ENCODE results near the gene RDX.

The RDX gene

DNA sequence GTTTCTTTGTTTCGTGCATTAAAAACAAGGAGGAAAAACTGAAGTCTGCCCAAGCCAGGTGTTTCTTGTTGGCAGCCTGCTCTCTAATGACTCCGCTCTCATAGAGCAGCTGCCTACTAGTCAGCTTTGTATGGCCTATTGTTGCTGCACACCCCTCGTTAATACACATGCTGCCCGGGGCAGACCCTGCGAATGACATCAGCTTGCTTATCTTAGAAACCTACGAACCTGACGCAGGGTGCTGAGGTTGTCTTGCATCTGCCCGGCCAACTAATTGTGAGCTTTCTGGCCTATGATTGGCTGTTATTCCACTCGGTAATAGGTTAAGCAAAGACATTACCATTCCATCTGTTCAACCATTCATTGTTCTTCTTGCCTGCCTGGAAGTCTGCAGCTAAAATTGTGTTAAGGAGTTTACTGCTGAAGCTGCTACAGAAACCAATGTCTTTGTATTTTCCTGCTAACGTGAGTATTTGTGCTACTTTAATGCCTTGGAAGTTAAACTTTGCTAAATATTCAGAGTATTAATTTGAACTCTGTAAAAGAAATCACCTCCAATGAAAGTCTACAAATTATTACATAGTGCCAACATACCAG is 165.7 kb downstream of the RDX start:
- no peaks in the 10 kb centered on the region for H3K4me1 ChIP-seq (ENCODE audit: control insufficient read depth, low read length)
- no peaks in the 10 kb centered on the region for H3K27me3 ChIP-seq (ENCODE audit: control insufficient read depth, low read length)
- H4K20me1 ChIP-seq (ENCODE audit: control insufficient read depth, insufficient read depth, low read depth, low read length) = no peaks in the 10 kb centered on the region
- H3K4me3 ChIP-seq (ENCODE audit: low read length) = no peak overlapping the region
- H3K4me2 ChIP-seq (ENCODE audit: low read length) = no peak overlapping the region
- H3F3A ChIP-seq (ENCODE audit: control insufficient read depth, insufficient read depth) = no peaks in the 10 kb centered on the region
- H3K27ac ChIP-seq (ENCODE audit: low read depth, low read length) = no peak overlapping the region
- H3K9me3 ChIP-seq (ENCODE audit: control insufficient read depth, insufficient read depth, low read length) = no peaks in the 10 kb centered on the region
- H3K9me2 ChIP-seq (replicated peaks; ENCODE audit: control insufficient read depth, low read length) = no peaks in the 10 kb centered on the region
- H3K79me2 ChIP-seq (ENCODE audit: control insufficient read depth, low read length) = no peaks in the 10 kb centered on the region
- TF ChIP-seq CTCF (IDR thresholded peaks at IDR 0.05; ENCODE audit: low read depth, low read length, poor library complexity, severe bottlenecking) = no peak
- no peak for TF ChIP-seq EZH2phosphoT487 (IDR thresholded peaks at IDR 0.05; ENCODE audit: borderline replicate concordance, low read length)
- H3K36me3 ChIP-seq (ENCODE audit: control insufficient read depth, low read length) = no peaks in the 10 kb centered on the region

DNA sequence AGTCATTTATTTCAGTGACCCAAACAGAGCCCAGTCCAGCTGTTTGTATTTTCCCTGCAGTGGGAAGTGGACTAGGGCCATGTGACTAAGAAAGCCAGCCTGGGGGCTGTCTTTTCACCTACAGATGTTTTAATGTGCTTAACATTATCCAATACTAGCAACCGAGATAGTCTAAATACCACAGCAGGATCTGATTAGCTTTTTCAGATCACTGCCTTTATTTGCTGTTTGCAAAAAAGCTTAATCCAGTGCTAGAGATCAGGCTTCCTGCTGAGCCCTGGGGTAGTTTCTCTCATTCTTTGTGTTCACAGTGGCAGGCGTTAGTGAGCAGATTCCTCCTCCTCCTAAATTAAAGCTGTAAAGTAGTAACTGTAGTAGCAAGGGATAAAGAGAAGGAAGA is 168.3 kb downstream of the RDX start:
- Histone ChIP-seq H3K27me3 (ENCODE audit: control insufficient read depth, low read length) (no peaks in the 10 kb centered on the region), H3K4me3 (ENCODE audit: low read length) (no peak overlapping the region), H3K9me3 (ENCODE audit: control insufficient read depth, insufficient read depth, low read length) (no peaks in the 10 kb centered on the region), H3K36me3 (ENCODE audit: control insufficient read depth, low read length) (no peaks in the 10 kb centered on the region), H4K20me1 (ENCODE audit: control insufficient read depth, insufficient read depth, low read depth, low read length) (no peaks in the 10 kb centered on the region), H3K9me2 (replicated peaks; ENCODE audit: control insufficient read depth, low read length) (no peaks in the 10 kb centered on the region), H3K4me2 (ENCODE audit: low read length) (no peak overlapping the region), H3K79me2 (ENCODE audit: control insufficient read depth, low read length) (no peaks in the 10 kb centered on the region), H3K4me1 (ENCODE audit: control insufficient read depth, low read length) (no peaks in the 10 kb centered on the region), H3F3A (ENCODE audit: control insufficient read depth, insufficient read depth) (no peaks in the 10 kb centered on the region), H3K27ac (ENCODE audit: low read depth, low read length) (no peak overlapping the region)
- TF ChIP-seq EZH2phosphoT487 (IDR thresholded peaks at IDR 0.05; ENCODE audit: borderline replicate concordance, low read length) (no peak), CTCF (IDR thresholded peaks at IDR 0.05; ENCODE audit: low read depth, low read length, poor library complexity, severe bottlenecking) (no peak)

DNA sequence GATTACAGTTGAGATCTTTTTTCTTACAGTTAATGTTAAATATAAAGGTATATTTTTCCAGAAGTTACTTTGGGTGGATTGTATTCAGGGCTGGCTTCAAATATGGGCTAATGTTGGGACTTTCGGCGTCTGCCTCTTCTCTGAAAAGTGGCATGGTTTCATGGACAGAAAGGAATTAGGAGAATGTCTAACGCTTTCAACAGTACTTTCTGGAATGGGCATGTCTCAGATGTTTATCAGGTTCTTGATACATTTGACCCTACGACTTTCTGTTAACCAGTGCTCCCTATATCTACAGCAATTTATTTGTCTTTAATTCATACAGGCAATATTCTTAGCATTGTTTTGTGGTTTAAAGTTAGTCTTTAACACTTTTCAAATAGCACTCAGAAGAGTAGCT is 169.5 kb downstream of the RDX start:
- no peaks in the 10 kb centered on the region for H3K4me1 ChIP-seq (ENCODE audit: control insufficient read depth, low read length)
- H3K79me2 ChIP-seq (ENCODE audit: control insufficient read depth, low read length) = no peaks in the 10 kb centered on the region
- no peak for TF ChIP-seq CTCF (IDR thresholded peaks at IDR 0.05; ENCODE audit: low read depth, low read length, poor library complexity, severe bottlenecking)

More for the DNA sequence above, 169.5 kb downstream of the RDX start:
- Histone ChIP-seq H3K27me3 (ENCODE audit: control insufficient read depth, low read length) (no peaks in the 10 kb centered on the region), H3K4me2 (ENCODE audit: low read length) (no peak overlapping the region), H3K4me3 (ENCODE audit: low read length) (no peak overlapping the region), H3K9me2 (replicated peaks; ENCODE audit: control insufficient read depth, low read length) (no peaks in the 10 kb centered on the region), H4K20me1 (ENCODE audit: control insufficient read depth, insufficient read depth, low read depth, low read length) (no peaks in the 10 kb centered on the region), H3K36me3 (ENCODE audit: control insufficient read depth, low read length) (no peaks in the 10 kb centered on the region), H3K9me3 (ENCODE audit: control insufficient read depth, insufficient read depth, low read length) (no peaks in the 10 kb centered on the region), H3F3A (ENCODE audit: control insufficient read depth, insufficient read depth) (no peaks in the 10 kb centered on the region), H3K27ac (ENCODE audit: low read depth, low read length) (no peak overlapping the region)

Measured in DOHH2 (cell line).